Peyer's patch (tissue), 4 donors: ENCODE data around the gene THSD7A. TPM values are rescaled to one million over a fixed set of nuclear protein-coding genes. Genes with fewer than 3 reads are reported as not detected.

Source experiments
- DNase-seq, 3 donors: peaks; one replicate each; pipeline ENCODE4 v3.0.0-alpha.2; 2017 to 2019
- H3K27ac ChIP-seq, 4 donors: fragments of 200-600 bp; sonication (generic); one replicate each; pipeline ENCODE4 v1.5.1; 2016 to 2019
- H3K27me3 ChIP-seq, 2 donors: fragments of 200-600 bp; sonication (generic); one replicate each; pipeline ENCODE4 v1.5.1; 2019
- H3K36me3 ChIP-seq, 3 donors: fragments of 200-600 bp; sonication (generic); one replicate each; pipeline ENCODE4 v1.5.1; 2016 to 2019
- H3K4me1 ChIP-seq, 4 donors: fragments of 200-600 bp; sonication (generic); one replicate each; pipeline ENCODE4 v1.5.1; 2016 to 2019
- H3K4me3 ChIP-seq, 4 donors: fragments of 200-600 bp; sonication (generic); 1 replicate in 3 of 4; 2 replicates in 1 of 4; pipeline ENCODE4 v1.5.1; 2016 to 2019; ENCODE audit warnings: mild to moderate bottlenecking in 1 of 4
- H3K9me3 ChIP-seq, 4 donors: fragments of 200-600 bp; sonication (generic); one replicate each; pipeline ENCODE4 v1.5.1; 2016 to 2019; ENCODE audit warnings: mild to moderate bottlenecking in 1 of 4
- POLR2A ChIP-seq, 2 donors: fragments of 450-650 bp; IDR thresholded peaks; one replicate each; pipeline ENCODE4 v1.5.1; 2017; ENCODE audit warnings: antibody characterized with exemption in 2 of 2, mild to moderate bottlenecking in 2 of 2, moderate library complexity in 2 of 2
- total RNA-seq, 4 donors: library from RNA; depleted of rRNA; stranded (reverse); fragments of >200 nt; gene quantifications; one replicate each; pipeline ENCODE4 v1.1.0, GENCODE V29; 2016
- TF ChIP-seq, protein P1 (sequence below), 6 experiments: fragments of 450-650 bp in 4 of 6; fragments of 200-600 bp in 2 of 6; sonication (generic) in 1 of 6; IDR thresholded peaks; one replicate each; pipeline ENCODE4 v1.5.1; 2017 to 2019; ENCODE audit warnings: antibody characterized with exemption in 6 of 6, mild to moderate bottlenecking in 3 of 6, moderate library complexity in 1 of 6

The THSD7A gene
- total RNA-seq, 4 donors from 2014 or later, result 0.53 to 4.1 (median 2.1) TPM

DNA sequence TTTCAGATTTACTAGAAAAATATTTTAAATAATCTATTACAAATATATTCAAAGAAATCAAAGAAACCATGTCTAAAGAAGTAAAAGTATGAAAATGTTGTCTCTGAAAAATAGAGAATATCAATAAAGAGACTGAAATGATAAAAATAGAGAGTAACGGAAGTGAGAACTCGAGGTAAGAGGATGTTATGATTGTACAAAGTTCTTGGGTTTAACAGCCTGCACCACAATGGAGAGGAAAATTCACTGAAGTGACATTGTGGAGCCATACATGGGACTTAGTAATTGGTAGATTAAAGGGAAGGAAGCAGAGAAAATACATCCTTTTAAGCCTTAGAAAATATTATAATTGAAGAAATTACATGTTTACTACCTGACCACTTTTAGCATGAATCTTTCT lies 77.9 kb downstream of the THSD7A start:
- Histone ChIP-seq H3K27ac (no peak overlapping the region), H3K9me3 (no peaks in the 10 kb centered on the region), H3K27me3 (no peaks in the 10 kb centered on the region), H3K4me1 (no peaks in the 10 kb centered on the region), H3K4me3 (no peak overlapping the region), H3K36me3 (no peaks in the 10 kb centered on the region)
- TF ChIP-seq POLR2A (IDR thresholded peaks at IDR 0.05), result no peak
- TF ChIP-seq, protein P1, sequence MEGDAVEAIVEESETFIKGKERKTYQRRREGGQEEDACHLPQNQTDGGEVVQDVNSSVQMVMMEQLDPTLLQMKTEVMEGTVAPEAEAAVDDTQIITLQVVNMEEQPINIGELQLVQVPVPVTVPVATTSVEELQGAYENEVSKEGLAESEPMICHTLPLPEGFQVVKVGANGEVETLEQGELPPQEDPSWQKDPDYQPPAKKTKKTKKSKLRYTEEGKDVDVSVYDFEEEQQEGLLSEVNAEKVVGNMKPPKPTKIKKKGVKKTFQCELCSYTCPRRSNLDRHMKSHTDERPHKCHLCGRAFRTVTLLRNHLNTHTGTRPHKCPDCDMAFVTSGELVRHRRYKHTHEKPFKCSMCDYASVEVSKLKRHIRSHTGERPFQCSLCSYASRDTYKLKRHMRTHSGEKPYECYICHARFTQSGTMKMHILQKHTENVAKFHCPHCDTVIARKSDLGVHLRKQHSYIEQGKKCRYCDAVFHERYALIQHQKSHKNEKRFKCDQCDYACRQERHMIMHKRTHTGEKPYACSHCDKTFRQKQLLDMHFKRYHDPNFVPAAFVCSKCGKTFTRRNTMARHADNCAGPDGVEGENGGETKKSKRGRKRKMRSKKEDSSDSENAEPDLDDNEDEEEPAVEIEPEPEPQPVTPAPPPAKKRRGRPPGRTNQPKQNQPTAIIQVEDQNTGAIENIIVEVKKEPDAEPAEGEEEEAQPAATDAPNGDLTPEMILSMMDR (IDR thresholded peaks at IDR 0.05), result no peak
- no peak for DNase-seq

- TF ChIP-seq, protein P1 (IDR thresholded peaks at IDR 0.05), result no peak
- TF ChIP-seq POLR2A (IDR thresholded peaks at IDR 0.05), result no peak
- DNase-seq, result no peak
- Histone ChIP-seq H3K4me1 (no peaks in the 10 kb centered on the region), H3K27ac (no peak overlapping the region), H3K4me3 (no peak overlapping the region), H3K36me3 (no peaks in the 10 kb centered on the region), H3K27me3 (no peaks in the 10 kb centered on the region), H3K9me3 (no peaks in the 10 kb centered on the region)
Measured at GRCh38 chr7:11753433-11753832, 78.6 kb downstream of the THSD7A start.

DNA sequence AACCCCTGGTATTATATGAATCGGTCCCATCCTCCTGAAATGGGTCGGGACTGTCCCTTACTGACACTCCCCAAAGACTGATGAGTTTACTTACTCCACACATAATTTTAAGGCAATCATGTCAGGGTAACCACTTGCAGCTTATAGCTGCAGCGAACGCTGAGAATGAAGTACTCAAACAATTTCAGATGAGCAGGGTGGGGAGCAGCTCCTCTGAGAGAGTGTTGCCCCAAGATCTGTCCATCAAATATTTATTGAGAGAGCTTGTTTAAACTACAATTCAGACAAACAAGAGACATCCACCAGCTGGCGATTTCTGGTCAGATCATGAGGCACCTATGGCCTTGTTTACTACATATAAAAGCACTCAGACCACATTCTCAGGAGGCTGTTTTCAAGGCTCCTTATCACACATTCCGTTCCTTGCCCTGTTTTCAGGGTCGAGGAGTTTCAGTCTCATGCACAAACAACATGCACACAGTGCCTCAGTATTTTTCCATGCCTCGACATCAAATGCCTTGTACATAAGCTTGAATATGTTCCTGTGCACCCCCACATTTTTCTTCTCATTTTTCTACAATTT lies 80.1 kb downstream of the THSD7A start:
- DNase-seq, result no peak
- TF ChIP-seq POLR2A (IDR thresholded peaks at IDR 0.05), result no peak
- TF ChIP-seq, protein P1 (IDR thresholded peaks at IDR 0.05), result no peak
- Histone ChIP-seq H3K27me3 (no peaks in the 10 kb centered on the region), H3K4me1 (no peaks in the 10 kb centered on the region), H3K9me3 (no peaks in the 10 kb centered on the region), H3K36me3 (no peaks in the 10 kb centered on the region), H3K27ac (no peak overlapping the region), H3K4me3 (no peak overlapping the region)

- H3K4me1 ChIP-seq, result no peaks in the 10 kb centered on the region
- no peaks in the 10 kb centered on the region for H3K27me3 ChIP-seq
- no peak for DNase-seq
- no peaks in the 10 kb centered on the region for H3K9me3 ChIP-seq
- no peaks in the 10 kb centered on the region for H3K36me3 ChIP-seq
- TF ChIP-seq, protein P1 (IDR thresholded peaks at IDR 0.05), result no peak
- no peak for TF ChIP-seq POLR2A (IDR thresholded peaks at IDR 0.05)
- no peak overlapping the region for H3K4me3 ChIP-seq
- no peak overlapping the region for H3K27ac ChIP-seq
Measured at GRCh38 chr7:11751315-11751714, 80.7 kb downstream of the THSD7A start.

DNA sequence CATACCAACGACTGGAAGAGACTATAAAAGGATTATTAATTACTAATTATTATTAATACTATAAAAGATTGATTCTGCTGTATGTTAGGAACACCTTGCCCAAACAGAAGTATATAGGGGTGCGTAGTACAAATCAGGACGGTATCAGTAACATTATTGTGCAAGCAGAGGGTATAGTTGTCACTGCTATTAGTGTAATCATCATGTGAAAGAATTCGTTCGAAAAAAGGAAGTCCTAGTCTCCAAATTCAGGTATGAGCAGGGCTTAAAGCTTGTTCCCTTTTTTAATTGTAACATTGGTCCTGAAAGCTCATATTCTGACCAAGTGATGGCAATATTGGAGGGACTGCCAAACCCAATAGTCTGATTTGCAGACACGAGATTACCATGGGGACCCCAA lies 81.8 kb downstream of the THSD7A start:
- DNase-seq, result no peak
- no peak overlapping the region for H3K4me3 ChIP-seq
- TF ChIP-seq, protein P1 (IDR thresholded peaks at IDR 0.05), result no peak
- TF ChIP-seq POLR2A (IDR thresholded peaks at IDR 0.05), result no peak
- no peaks in the 10 kb centered on the region for H3K27me3 ChIP-seq
- H3K27ac ChIP-seq, result no peak overlapping the region
- no peaks in the 10 kb centered on the region for H3K9me3 ChIP-seq
- no peaks in the 10 kb centered on the region for H3K36me3 ChIP-seq
- no peaks in the 10 kb centered on the region for H3K4me1 ChIP-seq

DNA sequence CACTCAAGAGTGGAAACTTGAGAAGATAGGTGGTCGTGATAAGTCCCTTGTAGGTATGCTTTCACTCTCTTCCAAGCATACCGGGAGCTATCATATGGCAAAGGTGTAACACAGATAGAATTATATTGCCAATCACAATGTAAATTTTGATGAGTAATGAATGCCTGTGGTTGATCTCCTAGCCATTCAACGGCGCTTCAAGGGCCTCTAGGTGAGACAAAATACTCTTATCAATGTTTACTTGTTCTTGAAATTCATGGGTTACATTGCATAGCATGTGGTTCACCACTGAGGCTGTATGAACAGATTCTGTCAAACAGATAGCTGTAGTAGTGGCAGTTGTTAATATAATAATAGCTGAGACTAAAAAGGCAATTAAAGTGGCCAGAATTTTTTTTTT lies 82.4 kb downstream of the THSD7A start:
- H3K36me3 ChIP-seq, result no peaks in the 10 kb centered on the region
- no peaks in the 10 kb centered on the region for H3K27me3 ChIP-seq
- H3K9me3 ChIP-seq, result no peaks in the 10 kb centered on the region
- H3K27ac ChIP-seq, result no peak overlapping the region
- H3K4me1 ChIP-seq, result no peaks in the 10 kb centered on the region
- TF ChIP-seq, protein P1 (IDR thresholded peaks at IDR 0.05), result no peak
- TF ChIP-seq POLR2A (IDR thresholded peaks at IDR 0.05), result no peak
- H3K4me3 ChIP-seq, result no peak overlapping the region
- no peak for DNase-seq
